Suprapubic skin (tissue), 4 donors: ENCODE data around the gene PARD6G.

ENCODE experiments used
- EP300 ChIP-seq: sonication (generic); formaldehyde crosslinking; IDR thresholded peaks from one replicate; pipeline ENCODE4 v1.6.1; 2017; ENCODE audit warnings: antibody characterized with exemption
- POLR2A ChIP-seq, 2 donors: fragments of 450-650 bp; IDR thresholded peaks; one replicate each; pipeline ENCODE4 v1.6.1; 2017; ENCODE audit warnings: antibody characterized with exemption in 2 of 2, mild to moderate bottlenecking in 2 of 2, moderate library complexity in 2 of 2
- POLR2AphosphoS5 ChIP-seq, 3 donors: sonication (generic); formaldehyde crosslinking; IDR thresholded peaks; one replicate each; pipeline ENCODE4 v1.6.1; 2017; ENCODE audit warnings: antibody characterized with exemption in 3 of 3
- TF ChIP-seq, protein P1 (sequence below), 2 donors: fragments of 200-600 bp in 1 of 2; fragments of 450-650 bp in 1 of 2; sonication (generic) in 1 of 2; IDR thresholded peaks; one replicate each; pipeline ENCODE4 v1.5.1; 2016 to 2019; ENCODE audit warnings: antibody characterized with exemption in 2 of 2, mild to moderate bottlenecking in 1 of 2, moderate library complexity in 1 of 2

DNA sequence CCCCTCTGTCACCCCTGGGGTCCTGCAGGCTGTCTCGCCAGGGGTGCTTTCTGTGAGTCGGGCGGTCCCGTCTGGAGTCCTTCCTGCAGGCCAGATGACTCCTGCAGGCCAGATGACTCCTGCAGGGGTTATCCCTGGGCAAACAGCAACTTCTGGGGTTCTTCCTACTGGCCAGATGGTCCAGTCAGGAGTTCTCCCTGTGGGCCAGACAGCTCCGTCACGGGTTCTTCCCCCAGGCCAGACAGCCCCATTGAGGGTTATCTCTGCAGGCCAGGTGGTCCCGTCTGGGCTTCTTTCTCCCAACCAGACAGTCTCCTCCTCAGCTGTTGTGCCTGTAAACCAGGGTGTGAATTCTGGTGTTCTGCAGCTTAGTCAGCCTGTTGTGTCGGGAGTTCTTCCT is 110.6 kb downstream of the PARD6G start:
- TF ChIP-seq POLR2A (IDR thresholded peaks at IDR 0.05) (no peak), POLR2AphosphoS5 (IDR thresholded peaks at IDR 0.05) (no peak), EP300 (no peak)
- TF ChIP-seq, protein P1, sequence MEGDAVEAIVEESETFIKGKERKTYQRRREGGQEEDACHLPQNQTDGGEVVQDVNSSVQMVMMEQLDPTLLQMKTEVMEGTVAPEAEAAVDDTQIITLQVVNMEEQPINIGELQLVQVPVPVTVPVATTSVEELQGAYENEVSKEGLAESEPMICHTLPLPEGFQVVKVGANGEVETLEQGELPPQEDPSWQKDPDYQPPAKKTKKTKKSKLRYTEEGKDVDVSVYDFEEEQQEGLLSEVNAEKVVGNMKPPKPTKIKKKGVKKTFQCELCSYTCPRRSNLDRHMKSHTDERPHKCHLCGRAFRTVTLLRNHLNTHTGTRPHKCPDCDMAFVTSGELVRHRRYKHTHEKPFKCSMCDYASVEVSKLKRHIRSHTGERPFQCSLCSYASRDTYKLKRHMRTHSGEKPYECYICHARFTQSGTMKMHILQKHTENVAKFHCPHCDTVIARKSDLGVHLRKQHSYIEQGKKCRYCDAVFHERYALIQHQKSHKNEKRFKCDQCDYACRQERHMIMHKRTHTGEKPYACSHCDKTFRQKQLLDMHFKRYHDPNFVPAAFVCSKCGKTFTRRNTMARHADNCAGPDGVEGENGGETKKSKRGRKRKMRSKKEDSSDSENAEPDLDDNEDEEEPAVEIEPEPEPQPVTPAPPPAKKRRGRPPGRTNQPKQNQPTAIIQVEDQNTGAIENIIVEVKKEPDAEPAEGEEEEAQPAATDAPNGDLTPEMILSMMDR (IDR thresholded peaks at IDR 0.05) = no peak
